Activated CD4-positive, alpha-beta T cell treated with anti-CD3 and anti-CD28 coated beads, Interleukin-2, amount 50 U/mL, for 24 hours (primary cell): ENCODE data around the gene SLC38A7.
"Not testable (repeated sequence)": the region's sequence is repeated elsewhere in the genome, so short reads cannot be mapped to it uniquely, and the experiment has no call there.

Experiments used
- DNase-seq, 2 donors: peaks; one replicate each; pipeline ENCODE4 v3.0.0-alpha.2; 2020; ENCODE audit warnings: low read depth in 1 of 2, low spot score in 1 of 2

Gene SLC38A7

GRCh38 chr16:58678716-58679115, 5.9 kb downstream of the SLC38A7 start:
- DNase-seq: no peak

GRCh38 chr16:58678269-58678668, 6.3 kb downstream of the SLC38A7 start:
- no peak for DNase-seq

- no peak for DNase-seq
These were observed 13.5 kb downstream of the SLC38A7 start for GRCh38 chr16:58670946-58671583.

GRCh38 chr16:58670177-58670576, 14.4 kb downstream of the SLC38A7 start:
- DNase-seq: no peak

GRCh38 chr16:58665200-58665599, 19.4 kb downstream of the SLC38A7 start:
- DNase-seq: no peak

GRCh38 chr16:58661199-58661830, 23.3 kb downstream of the SLC38A7 start:
- DNase-seq: no peak

GRCh38 chr16:58659911-58660310, 24.7 kb downstream of the SLC38A7 start:
- DNase-seq: not testable (repeated sequence)

GRCh38 chr16:58658796-58659211, 25.8 kb downstream of the SLC38A7 start:
- no peak for DNase-seq

GRCh38 chr16:58656899-58657298, 27.7 kb downstream of the SLC38A7 start:
- no peak for DNase-seq

- no peak for DNase-seq
These were observed 29.4 kb downstream of the SLC38A7 start for GRCh38 chr16:58655215-58655596.

- DNase-seq: no peak
These were observed 29.9 kb downstream of the SLC38A7 start for GRCh38 chr16:58654560-58655214.

- no peak for DNase-seq
These were observed 31.8 kb downstream of the SLC38A7 start for GRCh38 chr16:58652741-58653140.

GRCh38 chr16:58651965-58652348, 32.6 kb downstream of the SLC38A7 start:
- DNase-seq: no peak

- DNase-seq: no peak
These were observed 34.9 kb downstream of the SLC38A7 start for GRCh38 chr16:58649707-58650106.

GRCh38 chr16:58647107-58647506, 37.5 kb downstream of the SLC38A7 start:
- no peak for DNase-seq

GRCh38 chr16:58644765-58645487, 39.6 kb downstream of the SLC38A7 start:
- no peak for DNase-seq

GRCh38 chr16:58644108-58644507, 40.5 kb downstream of the SLC38A7 start:
- no peak for DNase-seq

GRCh38 chr16:58640949-58641348, 43.6 kb downstream of the SLC38A7 start:
- DNase-seq: no peak

GRCh38 chr16:58639836-58640235, 44.7 kb downstream of the SLC38A7 start:
- no peak for DNase-seq

- DNase-seq: no peak
These were observed 45.3 kb downstream of the SLC38A7 start for GRCh38 chr16:58639230-58639629.

- no peak for DNase-seq
These were observed 46.2 kb downstream of the SLC38A7 start for GRCh38 chr16:58638148-58639036.
